ENCODE data around the gene RXRA.
A peak's percentile ranks its signal among the peaks of the same experiment; 100 is the strongest.

RXRA gene

GRCh38 chr9:134466869-134467616 lies 140.8 kb downstream of the RXRA start:
- TF ChIP-seq FOXP2 (optimal IDR thresholded peaks at IDR 0.05; ENCODE audit: borderline replicate concordance, extremely low read depth, extremely low read length, insufficient read depth): no peak
- peak; percentile 50 to 76; a peak in 3 of 4 replicates for TF ChIP-seq REST (IDR thresholded peaks at IDR 0.05; ENCODE audit: insufficient read depth in 1 of 2, low read depth in 2 of 2, low read length in 2 of 2)

- no peak for TF ChIP-seq SIN3A (IDR thresholded peaks at IDR 0.05; ENCODE audit: borderline replicate concordance, insufficient read depth, low read length)
- TF ChIP-seq REST (IDR thresholded peaks at IDR 0.05; ENCODE audit: insufficient read depth in 1 of 2, low read depth in 2 of 2, low read length in 2 of 2): no peak
- no peak for TF ChIP-seq POLR2AphosphoS5 (IDR thresholded peaks at IDR 0.05; ENCODE audit: low read depth, low read length)
- no peak for TF ChIP-seq FOXP2 (optimal IDR thresholded peaks at IDR 0.05; ENCODE audit: borderline replicate concordance, extremely low read depth, extremely low read length, insufficient read depth)
- no peak for TF ChIP-seq TAF1 (IDR thresholded peaks at IDR 0.05; ENCODE audit: borderline replicate concordance, insufficient read depth, low read length)
These were observed 142.1 kb downstream of the RXRA start for GRCh38 chr9:134468358-134468757.

- TF ChIP-seq POLR2AphosphoS5 (IDR thresholded peaks at IDR 0.05; ENCODE audit: low read depth, low read length) (no peak), SIN3A (IDR thresholded peaks at IDR 0.05; ENCODE audit: borderline replicate concordance, insufficient read depth, low read length) (no peak)
These were observed 143.0 kb downstream of the RXRA start for GRCh38 chr9:134469041-134469875.

GRCh38 chr9:134472256-134472655 lies 146.0 kb downstream of the RXRA start:
- TF ChIP-seq POLR2AphosphoS5 (IDR thresholded peaks at IDR 0.05; ENCODE audit: low read depth, low read length) (no peak), SIN3A (IDR thresholded peaks at IDR 0.05; ENCODE audit: borderline replicate concordance, insufficient read depth, low read length) (no peak), REST (IDR thresholded peaks at IDR 0.05; ENCODE audit: insufficient read depth in 1 of 2, low read depth in 2 of 2, low read length in 2 of 2) (no peak), FOXP2 (optimal IDR thresholded peaks at IDR 0.05; ENCODE audit: borderline replicate concordance, extremely low read depth, extremely low read length, insufficient read depth) (no peak), TAF1 (IDR thresholded peaks at IDR 0.05; ENCODE audit: borderline replicate concordance, insufficient read depth, low read length) (no peak)

- TF ChIP-seq REST (IDR thresholded peaks at IDR 0.05; ENCODE audit: insufficient read depth in 1 of 2, low read depth in 2 of 2, low read length in 2 of 2): no peak
- TF ChIP-seq POLR2AphosphoS5 (IDR thresholded peaks at IDR 0.05; ENCODE audit: low read depth, low read length): no peak
- TF ChIP-seq TAF1 (IDR thresholded peaks at IDR 0.05; ENCODE audit: borderline replicate concordance, insufficient read depth, low read length): no peak
- no peak for TF ChIP-seq SIN3A (IDR thresholded peaks at IDR 0.05; ENCODE audit: borderline replicate concordance, insufficient read depth, low read length)
- no peak for TF ChIP-seq FOXP2 (optimal IDR thresholded peaks at IDR 0.05; ENCODE audit: borderline replicate concordance, extremely low read depth, extremely low read length, insufficient read depth)
These were observed 147.1 kb downstream of the RXRA start for GRCh38 chr9:134473141-134474054.
